ENCODE measurements around the gene INTS3. TPM values are rescaled to one million over a fixed set of nuclear protein-coding genes. Genes with fewer than 3 reads are reported as not detected.

The INTS3 gene
- polyA plus RNA-seq, 1 donor, result 142 TPM

DNA sequence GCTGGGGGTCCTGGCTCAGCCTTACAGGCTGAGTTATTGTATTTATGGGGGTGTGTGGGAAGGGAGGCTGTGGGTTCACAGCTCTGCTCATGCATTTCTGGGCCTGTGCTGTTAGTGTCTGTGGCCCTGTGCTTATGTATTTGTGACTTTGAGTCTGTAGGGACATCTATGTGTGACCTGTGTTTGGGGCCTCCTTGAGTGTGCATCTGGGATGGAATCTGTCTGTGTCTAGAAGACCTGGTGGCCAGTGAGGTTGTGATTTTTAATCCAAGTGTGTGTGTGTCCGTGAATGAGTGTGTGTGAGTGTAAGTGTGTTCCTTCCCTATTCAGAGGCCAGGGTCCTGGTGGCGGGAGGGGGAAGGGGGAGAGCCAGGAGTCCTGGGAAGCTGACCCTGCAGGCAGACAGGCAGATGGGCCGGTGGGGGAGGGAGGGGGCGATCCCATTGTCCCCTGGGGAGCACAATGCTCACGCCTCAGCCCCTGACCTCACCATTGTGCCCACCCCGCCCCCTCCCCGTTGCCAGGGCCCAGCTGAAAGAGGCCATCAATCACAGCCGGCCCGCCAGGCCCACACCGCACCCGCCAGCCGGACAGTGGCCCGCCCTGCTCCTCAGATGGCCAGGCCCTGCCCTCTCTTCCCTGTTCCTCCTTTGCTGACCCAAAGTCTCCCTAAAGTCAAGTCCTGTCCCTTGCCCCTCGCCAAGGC is 66.9 kb downstream of the INTS3 start:
- peak; percentile 20 for DNase-seq

- no peak for DNase-seq
These were observed 67.5 kb downstream of the INTS3 start for GRCh38 chr1:153795330-153795837.

GRCh38 chr1:153795934-153796785 is 68.3 kb downstream of the INTS3 start:
- no peak for DNase-seq

DNA sequence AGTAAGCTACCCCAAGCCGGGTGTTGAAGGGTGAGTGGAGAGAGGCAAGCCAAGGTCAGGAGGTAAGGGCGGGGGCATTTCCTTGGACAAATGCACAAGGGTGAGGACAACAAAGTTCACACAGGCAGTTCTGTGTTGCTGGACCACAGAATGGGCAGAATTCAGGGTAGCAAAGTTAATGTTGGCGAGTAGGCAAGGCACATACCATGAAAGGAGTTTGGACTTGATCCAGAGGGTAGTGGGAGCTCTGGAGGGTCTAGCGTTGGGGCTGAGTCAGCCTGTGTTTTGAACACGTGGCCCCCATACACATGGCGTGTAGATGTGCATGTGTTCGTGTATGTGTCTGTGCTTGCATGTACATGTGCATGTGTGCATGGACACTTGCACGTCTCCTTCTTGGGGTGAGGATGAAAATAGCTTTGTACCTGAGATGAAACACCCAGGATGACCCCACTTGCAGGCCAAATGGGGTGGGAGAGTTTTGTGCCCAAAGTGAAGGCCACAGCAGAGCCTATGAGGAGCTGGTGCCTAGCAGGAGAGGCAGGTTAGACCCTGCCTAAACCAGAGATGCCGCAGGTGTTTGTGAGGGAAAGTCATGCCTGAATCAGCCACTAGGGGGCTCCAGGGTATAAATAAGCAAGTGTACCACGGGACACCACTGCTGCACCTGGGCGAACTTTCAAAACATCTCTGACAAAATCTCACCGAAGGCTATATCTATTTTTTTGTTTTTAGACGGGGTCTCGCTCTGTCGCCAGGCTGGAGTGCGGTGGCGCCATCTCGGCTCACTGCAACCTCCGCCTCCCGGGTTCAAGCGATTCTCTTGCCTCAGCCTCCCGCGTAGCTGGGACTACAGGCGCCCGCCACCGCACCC is 69.2 kb downstream of the INTS3 start:
- peak; percentile 67 for DNase-seq

GRCh38 chr1:153798468-153798780 is 70.6 kb downstream of the INTS3 start:
- no peak for DNase-seq

- DNase-seq, result no peak
These were observed 71.2 kb downstream of the INTS3 start for GRCh38 chr1:153799016-153799415.

DNA sequence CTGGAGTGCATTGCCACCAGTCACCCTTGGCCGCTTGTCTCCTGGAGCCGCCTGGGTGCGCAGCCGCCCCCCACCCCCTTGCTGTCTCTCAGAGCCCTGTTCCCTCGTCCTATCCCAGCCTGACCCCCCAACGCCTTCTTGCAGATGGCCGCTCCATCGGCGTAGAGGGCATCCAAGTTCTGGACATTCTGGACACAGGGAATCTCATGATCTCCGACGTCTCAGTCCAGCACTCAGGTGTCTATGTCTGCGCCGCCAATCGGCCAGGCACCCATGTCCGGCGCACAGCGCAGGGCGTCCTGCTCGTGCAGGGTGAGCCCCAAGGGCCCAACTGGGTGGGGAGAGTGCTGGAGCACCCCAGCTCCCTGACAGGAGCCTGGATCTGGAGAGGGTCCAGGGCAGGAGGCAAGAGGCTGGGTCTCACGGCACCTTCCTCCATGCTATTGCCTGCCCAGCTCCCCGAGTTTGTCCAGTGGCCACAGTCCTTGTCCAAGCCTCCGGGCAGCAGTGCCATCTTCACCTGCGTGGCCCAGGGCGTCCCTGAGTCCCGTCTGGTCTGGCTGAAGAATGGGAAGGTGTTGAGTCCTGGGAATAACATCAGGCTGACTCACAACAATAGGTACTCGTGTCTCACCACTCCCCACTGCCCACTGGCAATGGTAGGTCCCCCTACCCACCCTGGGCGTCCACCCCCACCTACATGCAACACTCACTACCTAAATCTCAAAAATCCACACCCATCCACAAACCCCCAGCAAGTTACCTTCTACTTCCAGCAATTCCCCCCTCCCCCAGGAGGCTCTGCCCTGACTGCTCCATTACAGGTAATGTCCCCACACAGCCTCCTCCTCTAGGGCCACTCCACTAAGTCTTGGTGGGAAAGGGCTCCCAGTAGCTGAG is 72.0 kb downstream of the INTS3 start:
- DNase-seq, result no peak

- no peak for DNase-seq
These were observed 72.7 kb downstream of the INTS3 start for GRCh38 chr1:153800516-153800915.

DNA sequence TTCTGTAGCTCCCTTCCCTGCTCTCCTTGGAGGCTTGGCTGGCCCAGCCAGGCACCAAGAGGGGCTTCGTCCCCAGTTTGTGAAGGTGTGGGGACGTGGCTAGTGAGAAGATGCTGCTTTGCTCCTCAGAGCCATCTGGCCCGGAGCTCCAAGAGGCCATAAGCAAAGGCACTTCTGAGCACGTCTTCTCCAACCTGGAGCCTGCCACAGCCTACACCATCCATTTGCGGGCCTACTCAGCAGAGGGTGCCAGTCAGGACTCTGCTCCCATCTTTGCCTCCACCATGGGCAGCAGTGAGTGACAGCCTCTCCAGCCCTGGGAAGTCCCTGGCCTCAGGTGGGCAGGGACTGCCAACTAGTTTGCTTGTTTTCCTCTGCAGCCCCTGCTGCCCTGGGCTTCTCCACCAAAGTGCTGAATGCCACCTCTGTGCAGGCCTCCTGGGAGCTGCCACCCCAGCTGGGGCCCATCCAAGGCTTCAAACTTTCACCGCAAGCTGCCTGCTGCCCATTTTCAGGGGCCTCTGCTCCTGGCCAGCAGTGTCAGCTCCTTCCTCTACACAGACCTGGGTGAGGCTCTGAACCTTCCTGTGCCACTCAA is 73.3 kb downstream of the INTS3 start:
- no peak for DNase-seq

DNA sequence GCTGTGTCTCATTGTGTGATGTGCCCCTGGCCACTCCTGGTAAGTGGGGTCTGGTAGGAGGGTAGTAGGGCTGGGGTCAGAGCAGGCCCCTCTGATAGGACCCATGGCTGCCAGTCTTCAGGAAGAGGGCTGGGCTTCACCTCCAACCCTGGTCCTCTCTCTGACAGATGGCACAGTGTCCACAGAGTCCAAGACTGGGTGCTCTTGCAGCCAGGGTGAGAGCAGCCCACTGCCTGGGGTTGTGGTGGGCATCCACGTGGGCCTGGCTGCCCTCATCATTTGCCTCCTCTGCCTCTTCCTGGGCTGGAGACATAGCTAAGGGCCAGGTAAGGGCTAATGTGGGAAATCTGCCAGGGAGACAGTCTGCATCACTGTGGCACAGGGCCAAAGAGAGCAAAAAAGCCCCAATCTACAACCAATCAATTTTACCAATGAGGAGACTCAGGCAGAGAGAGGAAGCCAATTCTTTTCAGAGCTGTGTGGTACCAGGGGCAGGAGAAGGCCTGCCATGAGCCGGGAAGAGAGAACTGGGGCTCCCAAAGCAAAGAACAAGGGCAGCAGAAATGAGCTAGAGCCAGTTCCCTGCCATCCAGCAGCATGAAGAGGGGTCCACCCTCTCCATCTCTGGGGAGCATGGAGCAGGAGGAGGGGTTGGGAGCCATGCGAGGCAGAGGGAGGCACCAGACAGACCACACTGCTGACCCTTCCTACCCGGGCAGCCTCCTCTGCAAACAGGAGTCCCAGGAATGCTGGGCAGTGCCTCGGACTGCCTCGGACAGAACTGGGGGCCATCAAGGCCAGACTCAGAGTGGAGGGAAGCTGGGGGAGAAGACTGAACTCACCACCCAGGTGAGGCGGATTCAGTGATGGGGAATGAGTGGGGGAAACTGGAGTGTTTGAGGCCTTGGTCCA is 74.2 kb downstream of the INTS3 start:
- DNase-seq, result no peak

DNA sequence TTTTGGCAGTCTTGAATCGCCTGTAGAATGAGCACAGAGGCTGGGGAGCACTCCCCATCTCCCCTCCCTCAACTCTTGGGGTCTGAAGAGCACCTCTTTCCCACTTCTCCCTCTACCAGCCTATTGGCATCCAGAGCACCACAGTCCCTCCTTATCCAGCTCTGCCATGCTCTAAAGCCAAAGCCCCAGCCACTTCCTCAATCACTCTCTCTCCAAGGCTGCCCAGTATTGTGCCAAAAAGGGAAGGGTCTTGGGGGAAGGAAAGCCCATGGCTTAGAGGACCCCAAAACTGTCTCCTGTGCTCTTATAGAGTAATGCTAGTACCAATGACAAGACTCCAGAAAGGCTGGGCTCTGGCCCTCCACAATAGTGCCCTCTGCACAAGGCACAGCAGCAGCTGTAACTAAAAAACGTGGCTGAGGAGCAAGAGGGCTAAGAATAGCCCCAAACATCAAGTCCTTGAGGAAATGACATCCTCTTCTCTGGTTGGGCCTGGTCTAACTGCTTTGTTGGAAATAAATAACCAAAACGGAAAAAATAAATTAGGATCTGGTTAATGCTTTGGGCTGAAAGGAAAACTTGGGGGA is 75.7 kb downstream of the INTS3 start:
- DNase-seq, result no peak

DNA sequence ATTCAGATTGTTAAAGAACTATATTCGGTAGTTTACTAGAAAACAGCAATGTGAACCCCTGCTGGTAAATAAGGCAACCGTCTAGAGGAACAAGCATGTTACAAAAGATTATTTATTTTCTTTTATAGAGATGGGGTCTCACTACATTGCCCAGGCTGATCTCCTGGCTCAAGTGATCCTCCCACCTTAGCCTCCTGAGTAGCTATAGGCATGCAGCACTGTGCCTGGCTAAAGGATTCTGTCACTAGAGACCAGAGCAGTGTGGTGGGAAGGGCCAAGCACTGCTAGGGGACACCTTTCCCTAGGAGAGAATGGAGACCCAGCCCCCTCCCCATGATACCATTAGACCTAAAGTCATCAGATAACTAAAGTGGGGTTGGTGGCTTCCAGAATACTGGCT is 76.3 kb downstream of the INTS3 start:
- no peak for DNase-seq

GRCh38 chr1:153805042-153805745 is 77.3 kb downstream of the INTS3 start:
- DNase-seq, result no peak

DNA sequence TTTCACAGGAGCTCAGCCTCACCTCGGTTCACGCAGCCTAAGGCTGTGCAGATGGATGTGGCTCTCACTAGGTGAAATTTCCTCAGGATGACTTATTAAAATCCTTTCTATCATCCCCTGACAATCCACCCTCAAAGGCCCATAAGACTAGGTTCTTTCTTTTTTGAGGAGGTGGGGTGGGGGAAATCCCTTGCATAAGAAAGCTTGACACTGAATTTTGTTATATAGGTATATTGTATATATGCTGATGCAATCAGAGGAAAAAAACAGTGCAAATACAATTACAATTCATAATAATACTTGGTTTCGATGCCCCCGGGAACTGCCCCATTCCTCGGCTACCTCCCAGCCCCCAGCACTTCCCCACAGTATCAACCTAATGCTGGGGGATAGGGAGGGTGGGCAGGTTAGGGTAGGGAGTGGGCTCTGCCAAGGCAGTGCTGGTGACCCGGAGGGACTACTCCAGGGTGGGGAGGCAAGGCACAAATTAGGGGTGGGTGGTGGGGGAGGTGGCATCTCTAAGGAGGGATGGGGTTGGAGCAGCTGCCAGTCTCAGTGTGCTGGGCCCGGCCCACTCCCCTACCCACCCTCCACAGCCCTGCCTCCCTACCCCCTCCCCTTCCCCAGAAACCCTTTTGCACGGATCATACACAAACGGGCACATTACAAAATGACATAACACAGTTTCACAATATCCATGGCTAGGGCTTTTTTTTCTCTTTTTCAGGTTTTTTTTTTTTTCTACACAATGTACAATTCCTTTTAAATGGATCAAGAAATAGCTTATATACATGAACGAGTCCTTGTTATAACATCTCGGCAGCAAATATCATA is 78.3 kb downstream of the INTS3 start:
- DNase-seq, result no peak

- DNase-seq, result no peak
These were observed 88.5 kb downstream of the INTS3 start for GRCh38 chr1:153816283-153816889.

DNA sequence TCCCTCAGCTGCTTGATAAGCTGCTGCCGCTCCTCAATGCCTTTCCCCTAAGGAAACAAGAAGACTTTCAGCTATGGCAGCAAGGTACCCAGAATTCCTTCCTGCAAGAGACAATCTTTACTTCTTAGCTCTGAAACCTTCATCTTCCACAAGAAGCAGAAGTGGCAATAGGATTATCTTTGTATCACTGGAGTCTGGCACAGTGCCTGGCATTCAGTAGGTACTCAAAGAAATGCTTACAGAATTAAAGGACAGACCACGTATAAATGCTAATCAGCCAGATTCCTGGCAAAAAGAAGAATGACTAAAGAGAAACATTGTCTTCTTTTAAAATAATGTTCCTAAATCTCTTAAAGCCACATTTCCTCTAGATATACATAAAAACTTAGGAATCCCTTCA is 91.0 kb downstream of the INTS3 start:
- no peak for DNase-seq
